IPS-20b (cell line): ENCODE results near the gene ABCB11.

Experiments
- H3K27ac ChIP-seq: one replicate; pipeline ENCODE4 v1.5.1; 2013; ENCODE audit warnings: low read length
- H3K27me3 ChIP-seq: 2 replicates; pipeline ENCODE4 v1.6.1; 2013; ENCODE audit warnings: mild to moderate bottlenecking, low read length, inconsistent platforms; ENCODE audit not compliant: insufficient read depth
- H3K36me3 ChIP-seq: 2 replicates; pipeline ENCODE4 v1.6.1; 2013; ENCODE audit warnings: low read depth, mild to moderate bottlenecking, inconsistent platforms, low read length, moderate library complexity; ENCODE audit not compliant: insufficient read depth
- H3K4me1 ChIP-seq: 2 replicates; pipeline ENCODE4 v1.6.1; 2013; ENCODE audit warnings: mild to moderate bottlenecking, control low read depth, inconsistent platforms, low read length, moderate library complexity; ENCODE audit not compliant: insufficient read depth
- H3K4me3 ChIP-seq: 2 replicates; pipeline ENCODE4 v1.5.1; 2013; ENCODE audit warnings: mild to moderate bottlenecking, low read length, inconsistent platforms
- H3K9ac ChIP-seq: 2 replicates; pipeline ENCODE4 v1.6.1; 2013; ENCODE audit warnings: low read depth, mild to moderate bottlenecking, inconsistent platforms, low read length, moderate library complexity
- H3K9me3 ChIP-seq: 2 replicates; pipeline ENCODE4 v1.6.1; 2013; ENCODE audit warnings: mild to moderate bottlenecking, low read depth, low read length, inconsistent platforms; ENCODE audit not compliant: insufficient read depth

The ABCB11 gene

DNA sequence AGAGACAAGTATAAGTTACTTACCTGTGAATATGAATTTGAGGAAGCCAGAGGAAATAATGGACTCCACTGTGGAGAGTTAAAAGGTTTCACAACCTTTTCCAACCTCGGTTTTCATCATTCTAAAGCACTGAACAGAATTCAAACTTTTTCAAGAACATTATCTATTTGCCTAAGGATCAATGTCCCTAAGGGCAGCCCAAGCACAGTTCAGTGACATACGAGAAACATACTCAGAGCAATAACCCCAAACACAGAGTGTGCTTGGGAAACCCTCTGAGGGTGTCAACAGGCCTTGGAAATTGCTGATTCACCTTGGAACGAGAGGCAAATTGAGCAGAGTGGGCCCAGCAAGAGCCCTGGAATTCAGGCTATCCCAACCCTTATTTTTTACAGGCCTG is at the start of gene ABCB11:
ABCB11 (minus strand) TSS at position 123 of the 400 bp plus-strand sequence. CDS start 13,199 bp downstream, outside the sequence.
- H3K9me3 ChIP-seq: no peaks in the 10 kb centered on the region
- H3K4me3 ChIP-seq: no peak within 1 kb of the TSS
- peaks cover 4% of the 10 kb centered on the region; the same call in 1 of the 2 replicates for H3K4me1 ChIP-seq
- H3K9ac ChIP-seq: no peak within 1 kb of the TSS
- H3K27ac ChIP-seq: no peak within 1 kb of the TSS
- no peaks in the 10 kb centered on the region for H3K36me3 ChIP-seq
- no peaks in the 10 kb centered on the region for H3K27me3 ChIP-seq

DNA sequence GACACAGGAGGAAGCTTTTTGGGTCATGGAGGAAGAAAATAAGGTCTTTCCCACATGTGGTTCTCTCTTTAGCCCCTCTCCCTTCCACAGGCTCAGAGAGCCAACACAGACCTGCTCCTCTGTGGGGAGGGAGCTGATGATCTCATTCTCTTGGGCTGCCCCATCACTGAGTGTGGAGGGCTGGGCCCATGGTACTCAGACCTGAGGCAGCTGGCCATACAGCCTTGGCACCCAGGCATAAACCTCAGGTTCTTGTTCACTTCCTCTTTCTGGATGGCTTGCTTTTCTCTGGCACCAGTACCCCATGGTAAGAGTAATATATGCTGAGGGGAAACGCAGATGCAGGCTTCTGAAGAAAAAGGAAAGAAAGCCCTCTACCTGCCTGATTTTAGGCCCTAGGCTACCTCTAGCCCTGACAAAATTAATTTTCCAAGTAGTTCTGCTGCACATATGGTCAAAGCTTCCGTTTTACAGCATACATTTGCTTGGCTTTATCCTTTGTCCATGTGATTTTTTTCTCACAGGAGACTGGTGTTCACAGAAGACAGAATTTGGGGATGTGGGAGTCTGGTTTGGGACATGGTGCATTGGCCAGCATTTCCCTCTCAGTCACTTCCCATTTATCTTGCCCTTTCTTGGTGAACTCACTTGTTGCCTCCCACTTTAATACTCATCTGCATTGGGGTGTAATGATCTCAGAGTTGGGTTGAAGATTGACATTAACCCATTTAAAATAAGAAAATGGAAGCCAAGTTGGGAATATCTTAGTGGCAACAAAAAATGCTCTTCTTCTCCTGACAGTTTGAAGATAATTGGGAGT is 49.3 kb upstream of the ABCB11 start:
- Histone ChIP-seq H3K27me3 (no peaks in the 10 kb centered on the region), H3K9ac (no peak overlapping the region), H3K4me1 (no peaks in the 10 kb centered on the region), H3K27ac (no peak overlapping the region), H3K9me3 (no peaks in the 10 kb centered on the region), H3K4me3 (no peak overlapping the region), H3K36me3 (no peaks in the 10 kb centered on the region)

DNA sequence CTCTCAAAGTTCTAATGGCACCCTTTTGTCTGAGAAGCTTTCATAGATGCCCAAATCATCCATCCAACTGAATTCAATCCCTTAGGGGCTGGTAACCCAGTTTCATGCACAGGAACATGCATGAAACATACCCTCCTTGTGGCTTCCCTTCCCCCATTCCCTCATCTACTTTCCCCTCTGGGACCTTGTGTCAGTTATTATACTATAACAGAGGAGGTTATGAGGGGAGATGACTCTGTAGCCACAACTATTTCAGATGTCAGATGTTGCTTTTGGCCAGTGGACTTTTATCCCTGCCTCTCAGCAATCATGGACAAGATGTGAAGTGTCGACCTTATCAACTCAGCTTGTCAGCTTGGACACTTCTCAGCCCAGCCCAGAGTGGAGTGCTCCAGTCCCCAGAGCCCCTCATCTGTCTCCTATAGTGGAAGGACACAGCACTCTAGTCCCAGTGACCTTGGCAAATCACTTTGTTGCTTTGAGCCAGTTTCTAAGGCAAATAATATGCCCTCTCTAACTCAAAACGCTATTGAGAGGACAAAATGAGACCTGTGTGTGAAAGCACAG is 46.6 kb upstream of the ABCB11 start:
- H3K4me3 ChIP-seq: no peak overlapping the region
- H3K4me1 ChIP-seq: no peaks in the 10 kb centered on the region
- H3K9me3 ChIP-seq: no peaks in the 10 kb centered on the region
- no peaks in the 10 kb centered on the region for H3K36me3 ChIP-seq
- H3K27me3 ChIP-seq: no peaks in the 10 kb centered on the region
- no peak overlapping the region for H3K27ac ChIP-seq
- H3K9ac ChIP-seq: no peak overlapping the region

DNA sequence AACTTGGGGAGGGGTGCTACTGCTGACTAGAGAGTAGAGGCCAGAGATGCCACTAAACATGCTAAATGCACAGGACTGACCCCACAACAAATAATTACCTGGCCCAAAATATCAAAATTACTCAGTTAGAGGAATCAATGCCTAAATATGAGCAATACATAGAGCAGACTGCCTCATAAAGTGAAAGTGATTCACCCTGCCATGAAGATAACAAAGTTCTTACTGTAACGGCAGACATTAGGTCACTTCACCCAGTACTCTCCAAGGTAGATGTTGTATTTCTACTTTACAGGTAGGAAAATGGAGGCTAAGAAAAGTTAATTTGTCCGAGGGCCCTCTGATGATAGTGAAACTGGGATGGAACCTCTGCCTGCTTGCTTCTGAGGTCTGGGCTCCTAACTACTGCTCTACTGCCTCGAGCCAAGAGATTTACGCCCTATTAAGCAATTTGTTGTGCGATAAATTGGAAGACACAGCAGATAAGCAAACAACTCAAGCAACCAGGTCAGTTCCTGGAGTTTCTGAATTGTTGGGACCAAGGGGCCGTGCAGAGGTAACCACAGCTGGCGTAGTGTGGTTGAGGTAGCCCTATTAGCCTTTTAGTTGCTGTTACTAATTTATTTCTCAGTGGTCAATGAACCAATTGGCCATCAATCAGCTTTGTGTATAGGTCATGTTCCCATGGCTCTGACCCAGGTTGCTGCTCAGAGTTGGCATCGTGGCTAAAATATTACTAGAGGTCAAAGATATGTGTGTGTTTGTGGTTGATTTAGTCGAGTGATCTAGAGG is 43.0 kb upstream of the ABCB11 start:
- Histone ChIP-seq H3K4me1 (no peaks in the 10 kb centered on the region), H3K27ac (no peak overlapping the region), H3K9ac (no peak overlapping the region), H3K36me3 (no peaks in the 10 kb centered on the region), H3K4me3 (no peak overlapping the region), H3K27me3 (no peaks in the 10 kb centered on the region), H3K9me3 (no peaks in the 10 kb centered on the region)

DNA sequence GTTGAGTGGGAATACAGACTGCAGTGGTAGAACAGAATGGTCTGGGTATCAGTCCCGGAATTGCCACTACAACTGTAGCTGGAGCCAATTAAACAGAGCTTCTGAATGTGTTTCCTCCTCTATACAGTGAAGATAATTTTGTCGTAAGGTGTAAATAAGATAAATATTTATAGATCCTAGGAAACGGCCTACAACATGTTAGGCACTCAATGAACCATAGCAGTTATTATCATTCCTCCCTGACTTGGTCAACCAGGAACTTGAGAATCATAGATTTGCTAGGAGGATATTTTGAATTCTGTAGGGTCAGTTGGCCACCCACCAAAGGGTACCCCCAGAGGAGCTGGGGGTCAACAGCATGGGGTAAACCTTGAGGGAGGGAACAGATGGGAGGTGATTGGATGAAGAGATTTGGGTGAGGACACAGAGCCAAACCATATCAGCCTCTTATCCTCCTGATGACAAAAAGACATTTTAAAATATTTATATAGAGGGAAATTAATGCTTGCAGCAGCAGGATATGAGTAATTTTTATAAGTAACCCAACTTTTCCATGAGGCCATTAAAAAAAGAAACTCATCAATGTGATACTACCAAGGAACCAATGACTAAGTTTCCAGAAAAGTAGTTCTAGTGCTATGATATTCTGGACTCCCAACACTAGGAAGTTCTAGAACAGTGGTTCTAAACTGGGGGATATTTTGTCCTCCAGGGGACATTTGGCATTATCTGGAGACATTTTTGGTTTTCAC is 42.3 kb upstream of the ABCB11 start:
- H3K27ac ChIP-seq: no peak overlapping the region
- H3K9me3 ChIP-seq: no peaks in the 10 kb centered on the region
- no peak overlapping the region for H3K4me3 ChIP-seq
- no peaks in the 10 kb centered on the region for H3K4me1 ChIP-seq
- H3K36me3 ChIP-seq: no peaks in the 10 kb centered on the region
- H3K9ac ChIP-seq: no peak overlapping the region
- H3K27me3 ChIP-seq: no peaks in the 10 kb centered on the region

DNA sequence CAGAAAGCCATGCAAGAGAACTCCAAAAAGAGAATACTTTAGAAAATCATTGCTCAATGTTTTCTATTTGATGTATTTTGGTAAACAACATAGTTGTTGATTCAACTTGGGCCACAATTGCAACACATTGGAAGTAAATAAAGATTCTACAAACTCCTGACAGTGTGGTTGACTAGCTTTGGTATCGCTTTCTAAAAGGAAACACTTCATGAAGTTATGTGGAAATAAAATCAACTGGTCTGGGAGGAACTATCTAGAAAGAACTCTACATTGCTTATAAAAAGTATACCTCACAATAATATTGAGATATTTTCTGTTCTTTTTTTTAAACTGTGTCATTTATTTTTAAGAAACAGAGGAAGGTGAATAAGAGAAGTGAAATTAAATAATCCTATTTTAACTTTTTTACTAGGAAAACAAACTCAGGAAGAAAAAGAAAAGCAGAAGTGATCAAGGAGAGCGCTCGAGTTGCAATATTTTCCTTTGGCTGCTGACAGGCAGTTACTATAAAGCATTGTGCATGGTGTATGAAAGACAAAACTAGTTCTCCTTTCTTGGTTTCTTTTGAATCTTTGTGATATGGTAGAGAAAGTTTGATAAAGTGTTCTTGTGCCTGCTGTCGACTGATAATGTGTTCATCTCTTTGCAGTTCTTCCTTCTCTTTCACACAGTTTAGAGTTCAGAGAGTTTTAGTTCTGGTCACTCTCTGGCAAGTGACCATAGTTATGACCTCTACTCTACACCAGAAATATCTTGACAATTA is 41.2 kb upstream of the ABCB11 start:
- no peaks in the 10 kb centered on the region for H3K9me3 ChIP-seq
- H3K36me3 ChIP-seq: no peaks in the 10 kb centered on the region
- H3K27ac ChIP-seq: no peak overlapping the region
- H3K4me3 ChIP-seq: no peak overlapping the region
- no peaks in the 10 kb centered on the region for H3K27me3 ChIP-seq
- H3K4me1 ChIP-seq: no peaks in the 10 kb centered on the region
- no peak overlapping the region for H3K9ac ChIP-seq

DNA sequence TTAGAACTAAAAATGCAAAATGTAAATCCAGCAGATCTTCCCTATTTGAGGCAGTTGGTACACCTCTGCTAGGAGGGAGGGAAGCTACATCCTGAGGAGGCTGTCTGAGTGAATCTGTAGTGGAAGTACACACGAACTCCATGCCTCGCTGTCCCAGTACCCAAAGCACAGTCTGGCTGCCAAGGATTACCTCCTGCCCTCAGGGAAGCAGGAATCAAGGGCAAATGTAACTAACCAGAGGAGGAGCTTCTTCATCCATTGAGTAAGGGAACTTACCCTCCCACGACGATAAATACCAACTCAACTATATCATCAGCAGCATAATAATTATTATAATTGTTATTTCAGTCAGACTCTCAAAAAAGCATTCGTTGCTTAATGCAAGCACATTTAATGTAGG is 40.3 kb upstream of the ABCB11 start:
- no peak overlapping the region for H3K4me3 ChIP-seq
- H3K27me3 ChIP-seq: no peaks in the 10 kb centered on the region
- H3K4me1 ChIP-seq: no peaks in the 10 kb centered on the region
- H3K9ac ChIP-seq: no peak overlapping the region
- H3K9me3 ChIP-seq: no peaks in the 10 kb centered on the region
- H3K36me3 ChIP-seq: no peaks in the 10 kb centered on the region
- no peak overlapping the region for H3K27ac ChIP-seq

DNA sequence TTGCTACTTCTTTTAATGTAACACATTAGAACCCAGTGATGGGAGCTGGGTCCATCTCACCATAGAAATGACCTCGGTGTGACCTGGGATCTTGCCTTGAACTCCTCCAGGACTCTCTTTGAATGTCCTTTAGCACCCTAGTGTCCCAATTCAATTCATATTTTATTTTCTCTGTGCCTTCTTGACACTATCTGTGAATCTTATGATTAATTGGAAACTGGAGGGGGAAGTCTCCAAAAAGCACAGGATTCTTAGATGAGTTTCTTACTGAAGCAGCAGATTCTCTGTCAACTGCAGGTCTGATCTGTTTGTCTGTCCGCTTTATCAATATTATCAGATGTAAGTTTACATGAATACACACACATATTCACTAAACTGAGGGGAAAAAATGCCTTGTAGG is 38.7 kb upstream of the ABCB11 start:
- H3K9ac ChIP-seq: no peak overlapping the region
- no peaks in the 10 kb centered on the region for H3K27me3 ChIP-seq
- H3K4me3 ChIP-seq: no peak overlapping the region
- H3K9me3 ChIP-seq: no peaks in the 10 kb centered on the region
- no peaks in the 10 kb centered on the region for H3K4me1 ChIP-seq
- H3K27ac ChIP-seq: no peak overlapping the region
- no peaks in the 10 kb centered on the region for H3K36me3 ChIP-seq

DNA sequence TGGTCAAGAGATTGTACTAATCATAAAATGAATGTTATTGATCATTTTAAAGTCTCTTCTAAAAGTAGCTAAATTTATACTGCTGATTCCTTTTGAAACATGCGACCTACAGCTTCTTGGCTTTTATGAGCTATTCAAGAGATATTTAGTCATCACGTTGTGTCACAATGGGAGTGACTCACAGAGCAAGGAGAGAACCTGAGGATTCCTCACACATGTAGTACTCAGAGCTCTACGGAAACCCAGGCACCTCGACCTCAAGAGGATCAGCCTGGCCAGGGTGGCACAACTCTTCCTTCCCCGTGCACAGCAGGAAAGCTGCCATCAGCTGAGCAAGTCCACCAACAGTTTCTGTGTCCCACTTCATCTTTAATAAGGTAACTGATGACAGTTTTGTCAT is 38.2 kb upstream of the ABCB11 start, which contains the start of gene DHRS9:
DHRS9 (plus strand) TSS at position 223 of the 400 bp plus-strand sequence. CDS start 12,019 bp downstream, outside the sequence.
- Histone ChIP-seq H3K27ac (no peak within 1 kb of the TSS), H3K36me3 (no peaks in the 10 kb centered on the region), H3K9me3 (no peaks in the 10 kb centered on the region), H3K4me3 (no peak within 1 kb of the TSS), H3K9ac (no peak within 1 kb of the TSS), H3K27me3 (no peaks in the 10 kb centered on the region), H3K4me1 (no peaks in the 10 kb centered on the region)

DNA sequence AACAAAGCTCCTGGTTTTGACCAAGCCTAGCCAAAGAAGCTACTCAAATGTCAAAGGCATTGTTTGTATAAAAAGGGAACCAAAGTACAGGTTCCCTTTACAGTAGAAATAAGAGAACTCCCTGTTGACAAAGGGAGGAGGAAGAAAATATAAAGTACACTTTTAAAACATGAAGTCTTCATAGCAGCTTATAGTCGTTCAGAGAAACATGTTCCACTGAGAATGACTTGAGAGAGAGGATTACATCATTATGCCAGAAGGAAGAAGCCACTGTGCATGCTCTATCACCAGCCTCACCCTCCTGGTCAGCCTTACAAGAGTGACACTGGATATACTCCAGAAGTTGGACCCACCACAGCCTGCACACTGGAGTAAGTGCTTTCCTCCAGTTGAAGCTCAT is 35.8 kb upstream of the ABCB11 start:
- Histone ChIP-seq H3K27me3 (no peaks in the 10 kb centered on the region), H3K36me3 (no peaks in the 10 kb centered on the region), H3K9ac (no peak overlapping the region), H3K4me1 (no peaks in the 10 kb centered on the region), H3K27ac (no peak overlapping the region), H3K4me3 (no peak overlapping the region), H3K9me3 (no peaks in the 10 kb centered on the region)
